Neural progenitor cell (in vitro differentiated cells): ENCODE measurements around the gene OGFOD3. TPM values are rescaled to one million over a fixed set of nuclear protein-coding genes. Genes with fewer than 3 reads are reported as not detected.

ENCODE experiments used
- DNase-seq: peaks from one replicate; pipeline ENCODE4 v3.0.0-alpha.2; 2016; ENCODE audit warnings: low spot score
- H2AFZ ChIP-seq: fragments of 200-600 bp; sonication (generic); replicated peaks from 2 replicates; pipeline ENCODE4 v1.6.1; 2016; ENCODE audit warnings: antibody characterized with exemption
- H3F3A ChIP-seq: fragments of 200-600 bp; sonication (generic); 2 replicates; pipeline ENCODE4 v1.6.1; 2016; ENCODE audit warnings: antibody characterized with exemption, low read depth
- H3K27ac ChIP-seq: fragments of 200-600 bp; sonication (generic); 2 replicates; pipeline ENCODE4 v1.5.1; 2016; ENCODE audit warnings: mild to moderate bottlenecking
- H3K27me3 ChIP-seq: fragments of 200-600 bp; sonication (generic); 2 replicates; pipeline ENCODE4 v1.6.1; 2016; ENCODE audit warnings: mild to moderate bottlenecking, moderate library complexity
- H3K36me3 ChIP-seq: fragments of 200-600 bp; sonication (generic); 2 replicates; pipeline ENCODE4 v1.5.1; 2016
- H3K4me1 ChIP-seq: fragments of 200-600 bp; sonication (generic); 2 replicates; pipeline ENCODE4 v1.6.1; 2016; ENCODE audit warnings: mixed run types
- H3K4me2 ChIP-seq: fragments of 200-600 bp; sonication (generic); 2 replicates; pipeline ENCODE4 v1.6.1; 2016
- H3K4me3 ChIP-seq: fragments of 200-600 bp; sonication (generic); 2 replicates; pipeline ENCODE4 v1.5.1; 2016
- H3K79me2 ChIP-seq: fragments of 200-600 bp; sonication (generic); 2 replicates; pipeline ENCODE4 v1.6.1; 2016; ENCODE audit warnings: low read depth
- H3K9ac ChIP-seq: fragments of 200-600 bp; sonication (generic); 2 replicates; pipeline ENCODE4 v1.6.1; 2016
- H3K9me3 ChIP-seq: fragments of 200-600 bp; sonication (generic); 2 replicates; pipeline ENCODE4 v1.5.1; 2016; ENCODE audit warnings: low read depth
- H4K20me1 ChIP-seq: fragments of 200-600 bp; sonication (generic); 2 replicates; pipeline ENCODE4 v1.6.1; 2016; ENCODE audit warnings: low read depth
- H3K27ac Mint-ChIP-seq: 3 replicates; pipeline ENCODE4 v1.8.0; 2021; ENCODE audit warnings: mixed read lengths
- H3K27me3 Mint-ChIP-seq: 2 replicates; pipeline ENCODE4 v1.8.0; 2022; ENCODE audit warnings: low read depth, mild to moderate bottlenecking, inconsistent platforms, moderate library complexity, mixed read lengths; ENCODE audit not compliant: insufficient read depth
- H3K36me3 Mint-ChIP-seq: 3 replicates; pipeline ENCODE4 v1.8.0; 2021; ENCODE audit warnings: mixed read lengths
- H3K4me1 Mint-ChIP-seq: 3 replicates; pipeline ENCODE4 v1.8.0; 2021; ENCODE audit warnings: mixed read lengths
- H3K4me3 Mint-ChIP-seq: 3 replicates; pipeline ENCODE4 v1.8.0; 2021; ENCODE audit warnings: mild to moderate bottlenecking, moderate library complexity, mixed read lengths
- H3K9me3 Mint-ChIP-seq: 3 replicates; pipeline ENCODE4 v1.8.0; 2020; ENCODE audit warnings: mixed read lengths
- CTCF ChIP-seq: fragments of 200-600 bp; sonication (generic); IDR thresholded peaks from 2 replicates; pipeline ENCODE4 v1.5.1; 2017; ENCODE audit warnings: antibody characterized with exemption, mild to moderate bottlenecking
- EZH2 ChIP-seq: fragments of 200-600 bp; sonication (generic); IDR thresholded peaks from 2 replicates; pipeline ENCODE4 v1.6.1; 2017; ENCODE audit warnings: antibody characterized with exemption, mild to moderate bottlenecking, moderate library complexity
- EZH2phosphoT487 ChIP-seq: fragments of 200-600 bp; sonication (generic); IDR thresholded peaks from 2 replicates; pipeline ENCODE4 v1.6.1; 2017; ENCODE audit warnings: antibody characterized with exemption
- total RNA-seq: library from RNA; depleted of rRNA; stranded (reverse); fragments of >200 nt; gene quantifications from 2 replicates; pipeline ENCODE4 v1.2.3, GENCODE V29; 2015; ENCODE audit warnings: low replicate concordance

Gene OGFOD3
- total RNA-seq, 1 donor from 2014 or later = 26.8 TPM

GRCh38 chr17:82428546-82428945 lies 10.2 kb upstream of the OGFOD3 start:
- H3K4me1 ChIP-seq = no peaks in the 10 kb centered on the region
- Mint-ChIP-seq H3K9me3 (no peaks in the 10 kb centered on the region), H3K4me1 (no peaks in the 10 kb centered on the region), H3K27ac (no peak overlapping the region), H3K27me3 (peaks cover 11% of the 10 kb centered on the region), H3K36me3 (peaks cover 5% of the 10 kb centered on the region), H3K4me3 (no peak overlapping the region)
- no peak overlapping the region for H3K4me2 ChIP-seq
- no peak overlapping the region for H3K4me3 ChIP-seq
- H3K36me3 ChIP-seq = no peaks in the 10 kb centered on the region
- no peak overlapping the region for H3K9ac ChIP-seq
- H3K79me2 ChIP-seq = no peaks in the 10 kb centered on the region
- H4K20me1 ChIP-seq = no peaks in the 10 kb centered on the region
- DNase-seq = no peak
- H3K27ac ChIP-seq = no peak overlapping the region
- no peak overlapping the region for H2AFZ ChIP-seq
- TF ChIP-seq CTCF = no peak
- TF ChIP-seq EZH2 = no peak
- no peak for TF ChIP-seq EZH2phosphoT487
- H3K9me3 ChIP-seq = no peaks in the 10 kb centered on the region
- no peaks in the 10 kb centered on the region for H3K27me3 ChIP-seq
- H3F3A ChIP-seq = no peaks in the 10 kb centered on the region

DNA sequence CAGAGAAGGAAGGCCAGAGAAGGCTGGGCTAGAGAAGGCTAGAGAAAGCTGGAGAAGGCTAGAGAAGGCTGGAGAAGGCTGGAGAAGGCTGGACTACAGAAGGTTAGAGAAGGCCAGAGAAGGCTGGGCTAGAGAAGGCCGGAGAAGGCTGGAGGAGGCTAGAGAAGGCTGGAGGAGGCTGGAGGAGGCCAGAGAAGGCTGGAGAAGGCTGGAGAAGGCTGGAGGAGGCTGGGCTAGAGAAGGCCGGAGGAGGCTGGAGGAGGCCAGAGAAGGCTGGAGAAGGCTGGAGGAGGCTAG lies 6.4 kb upstream of the OGFOD3 start:
- Histone ChIP-seq H3K36me3 (no peaks in the 10 kb centered on the region), H4K20me1 (no peaks in the 10 kb centered on the region), H3K79me2 (no peaks in the 10 kb centered on the region), H3K27me3 (no peaks in the 10 kb centered on the region), H2AFZ (no peak overlapping the region), H3K4me1 (no peaks in the 10 kb centered on the region), H3K4me2 (no peak overlapping the region), H3K27ac (no peak overlapping the region), H3K9ac (no peak overlapping the region), H3F3A (no peaks in the 10 kb centered on the region), H3K9me3 (no peaks in the 10 kb centered on the region), H3K4me3 (no peak overlapping the region)
- no peak overlapping the region for H3K4me3 Mint-ChIP-seq
- DNase-seq = no peak
- H3K27me3 Mint-ChIP-seq = peaks cover 11% of the 10 kb centered on the region
- peaks cover 29% of the 10 kb centered on the region for H3K36me3 Mint-ChIP-seq
- H3K4me1 Mint-ChIP-seq = no peaks in the 10 kb centered on the region
- TF ChIP-seq EZH2phosphoT487 (no peak), EZH2 (no peak), CTCF (no peak)
- no peak overlapping the region for H3K27ac Mint-ChIP-seq
- H3K9me3 Mint-ChIP-seq = peaks cover 22% of the 10 kb centered on the region

DNA sequence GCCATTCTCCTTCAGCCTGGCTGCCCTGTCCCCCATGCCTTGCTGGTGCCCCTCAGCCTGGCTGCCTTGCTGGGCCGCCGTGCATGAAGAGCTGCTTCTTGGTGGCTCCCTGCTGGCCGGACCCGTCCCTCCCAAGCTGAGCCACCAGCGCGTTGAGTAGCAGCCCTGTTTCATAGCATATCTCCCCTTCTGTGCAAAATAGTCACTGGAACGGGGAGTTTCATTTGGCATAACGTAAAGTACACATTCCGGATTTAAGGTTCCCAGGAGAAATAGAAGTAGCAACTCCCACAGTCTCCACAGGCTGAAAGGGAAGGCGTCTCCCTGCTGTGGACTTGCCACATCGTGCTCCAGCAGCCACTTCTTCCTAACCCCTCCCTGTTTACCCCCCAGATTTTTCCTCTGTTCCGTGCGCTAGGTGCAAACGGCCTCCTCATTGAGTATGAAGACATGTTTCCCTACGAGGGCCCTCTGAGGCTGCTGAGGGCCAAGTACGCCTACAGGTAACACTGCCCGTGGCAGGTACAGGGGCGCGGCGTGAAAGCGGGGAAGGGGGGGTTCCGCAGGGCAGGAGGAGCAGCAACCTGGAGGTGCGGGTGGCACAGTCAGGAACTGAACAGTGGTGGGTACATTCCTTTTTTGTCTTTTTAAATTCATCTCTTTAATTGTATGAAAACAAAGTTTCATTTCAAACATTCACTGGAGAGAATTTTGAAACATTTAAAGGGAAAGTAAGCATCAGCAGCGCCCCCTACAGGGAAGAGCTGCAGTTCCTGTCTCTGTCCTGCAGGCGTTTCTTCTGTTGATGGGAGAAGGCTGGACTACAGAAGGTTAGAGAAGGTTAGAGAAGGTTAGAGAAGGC lies 5.8 kb upstream of the OGFOD3 start:
- no peaks in the 10 kb centered on the region for H3K27me3 ChIP-seq
- H3K9me3 Mint-ChIP-seq = peaks cover 22% of the 10 kb centered on the region
- H3K27me3 Mint-ChIP-seq = peaks cover 9% of the 10 kb centered on the region
- H3K9ac ChIP-seq = no peak overlapping the region
- peak; percentile 74 for DNase-seq
- no peaks in the 10 kb centered on the region for H3K9me3 ChIP-seq
- no peak overlapping the region for H3K4me3 ChIP-seq
- TF ChIP-seq CTCF = peak; percentile 88
- TF ChIP-seq EZH2phosphoT487 = no peak
- TF ChIP-seq EZH2 = no peak
- H3K4me2 ChIP-seq = no peak overlapping the region
- H4K20me1 ChIP-seq = no peaks in the 10 kb centered on the region
- no peak overlapping the region for H2AFZ ChIP-seq
- peaks cover 2% of the 10 kb centered on the region for H3K79me2 ChIP-seq
- no peak overlapping the region for H3K27ac ChIP-seq
- H3K36me3 ChIP-seq = no peaks in the 10 kb centered on the region
- H3K27ac Mint-ChIP-seq = no peak overlapping the region
- no peak overlapping the region for H3K4me3 Mint-ChIP-seq
- H3K4me1 Mint-ChIP-seq = no peaks in the 10 kb centered on the region
- H3F3A ChIP-seq = no peaks in the 10 kb centered on the region
- peaks cover 31% of the 10 kb centered on the region for H3K36me3 Mint-ChIP-seq
- peaks cover under 1% of the 10 kb centered on the region for H3K4me1 ChIP-seq
